Measurements from ENCODE around the gene ERMARD. TPM values are rescaled to one million over a fixed set of nuclear protein-coding genes. Genes with fewer than 3 reads are reported as not detected.

ERMARD gene
- total RNA-seq, 1 experiment from 2014 or later, result 25.3 TPM

- Histone ChIP-seq H3K9me3 (no peaks in the 10 kb centered on the region), H3K36me3 (ENCODE audit: control insufficient read depth, insufficient read depth, low read length) (no peaks in the 10 kb centered on the region), H3K4me3 (ENCODE audit: low read depth, low read length) (no peak overlapping the region), H3K4me1 (peaks cover 24% of the 10 kb centered on the region), H3K27me3 (replicated peaks; ENCODE audit: control insufficient read depth, insufficient read depth, low read length) (no peaks in the 10 kb centered on the region)
- peaks cover 18% of the 10 kb centered on the region for H3K36me3 Mint-ChIP-seq (ENCODE audit: insufficient read depth, unreplicated experiment)
- intact Hi-C loops (cut with micrococcal nuclease; ENCODE audit: unreplicated experiment), result no loop called here
- no peaks in the 10 kb centered on the region for H3K27me3 Mint-ChIP-seq (ENCODE audit: insufficient read depth, unreplicated experiment)
- ChIA-PET POLR2A (no interaction called here), CTCF (no interaction called here)
- TF ChIP-seq CTCF (IDR thresholded peaks at IDR 0.05; ENCODE audit: insufficient read depth in 1 of 2, low read depth in 1 of 2, low read length in 1 of 2, severe bottlenecking in 1 of 2, unreplicated experiment in 1 of 2), result no peak
- no TSS peak for BruUV-seq (replicated peaks)
- H3K4me1 Mint-ChIP-seq (ENCODE audit: low read depth, unreplicated experiment), result peaks cover 30% of the 10 kb centered on the region
- DNase-seq, result no peak
- H3K9me3 Mint-ChIP-seq (ENCODE audit: unreplicated experiment), result no peaks in the 10 kb centered on the region
- H3K27ac Mint-ChIP-seq (ENCODE audit: unreplicated experiment), result no peak overlapping the region
- no peak overlapping the region for H3K4me3 Mint-ChIP-seq (ENCODE audit: unreplicated experiment)
Measured at GRCh38 chr6:169787797-169788196, 36.4 kb downstream of the ERMARD start.

- POLR2A ChIA-PET, result interaction anchor here (1.1 kb wide), 1 partner anchor 21 kb away, joined by 3 read pairs; no protein-coding TSS in a partner anchor
- CTCF ChIA-PET, result interaction anchor here (0.9 to 1.7 kb wide), 2 partner anchors 49 to 477 kb away, joined by 3 to 6 read pairs; no protein-coding TSS in a partner anchor
- peaks cover 39% of the 10 kb centered on the region for H3K4me1 Mint-ChIP-seq (ENCODE audit: low read depth, unreplicated experiment)
- no peaks in the 10 kb centered on the region for H3K9me3 ChIP-seq
- no peaks in the 10 kb centered on the region for H3K27me3 Mint-ChIP-seq (ENCODE audit: insufficient read depth, unreplicated experiment)
- H3K27ac Mint-ChIP-seq (ENCODE audit: unreplicated experiment), result peak overlapping the region; percentile 82
- H3K4me3 ChIP-seq (ENCODE audit: low read depth, low read length), result no peak overlapping the region
- H3K9me3 Mint-ChIP-seq (ENCODE audit: unreplicated experiment), result no peaks in the 10 kb centered on the region
- no peak for DNase-seq
- intact Hi-C loops (cut with micrococcal nuclease; ENCODE audit: unreplicated experiment), result no loop called here
- BruUV-seq (replicated peaks), result no TSS peak
- no peaks in the 10 kb centered on the region for H3K27me3 ChIP-seq (replicated peaks; ENCODE audit: control insufficient read depth, insufficient read depth, low read length)
- peak overlapping the region; percentile 87 for H3K4me3 Mint-ChIP-seq (ENCODE audit: unreplicated experiment)
- no peak for TF ChIP-seq CTCF (IDR thresholded peaks at IDR 0.05; ENCODE audit: insufficient read depth in 1 of 2, low read depth in 1 of 2, low read length in 1 of 2, severe bottlenecking in 1 of 2, unreplicated experiment in 1 of 2)
- H3K36me3 ChIP-seq (ENCODE audit: control insufficient read depth, insufficient read depth, low read length), result no peaks in the 10 kb centered on the region
- peaks cover 24% of the 10 kb centered on the region for H3K4me1 ChIP-seq
- peaks cover 18% of the 10 kb centered on the region for H3K36me3 Mint-ChIP-seq (ENCODE audit: insufficient read depth, unreplicated experiment)
Measured at GRCh38 chr6:169788809-169789145, 37.4 kb downstream of the ERMARD start.

- no peaks in the 10 kb centered on the region for H3K27me3 Mint-ChIP-seq (ENCODE audit: insufficient read depth, unreplicated experiment)
- no peaks in the 10 kb centered on the region for H3K9me3 ChIP-seq
- H3K4me1 ChIP-seq, result peaks cover 24% of the 10 kb centered on the region
- POLR2A ChIA-PET, result interaction anchor here (1.0 to 2.5 kb wide), 5 partner anchors 11 to 37 kb away, joined by 3 to 28 read pairs (median 5); partner anchors contain the start of genes DYNLT2 and ERMARD
- no peaks in the 10 kb centered on the region for H3K9me3 Mint-ChIP-seq (ENCODE audit: unreplicated experiment)
- intact Hi-C loops (cut with micrococcal nuclease; ENCODE audit: unreplicated experiment), result no loop called here
- H3K4me1 Mint-ChIP-seq (ENCODE audit: low read depth, unreplicated experiment), result peaks cover 45% of the 10 kb centered on the region
- peak overlapping the region; percentile 82 for H3K27ac Mint-ChIP-seq (ENCODE audit: unreplicated experiment)
- H3K4me3 ChIP-seq (ENCODE audit: low read depth, low read length), result peak overlapping the region; percentile 53
- DNase-seq, result no peak
- peak overlapping the region; percentile 87 for H3K4me3 Mint-ChIP-seq (ENCODE audit: unreplicated experiment)
- H3K27me3 ChIP-seq (replicated peaks; ENCODE audit: control insufficient read depth, insufficient read depth, low read length), result no peaks in the 10 kb centered on the region
- no peak for TF ChIP-seq CTCF (IDR thresholded peaks at IDR 0.05; ENCODE audit: insufficient read depth in 1 of 2, low read depth in 1 of 2, low read length in 1 of 2, severe bottlenecking in 1 of 2, unreplicated experiment in 1 of 2)
- CTCF ChIA-PET, result interaction anchor here (0.7 to 2.5 kb wide), 11 partner anchors 10 to 739 kb away, joined by 3 to 32 read pairs (median 9); no protein-coding TSS in a partner anchor
- no peaks in the 10 kb centered on the region for H3K36me3 ChIP-seq (ENCODE audit: control insufficient read depth, insufficient read depth, low read length)
- H3K36me3 Mint-ChIP-seq (ENCODE audit: insufficient read depth, unreplicated experiment), result peaks cover 12% of the 10 kb centered on the region
- no TSS peak for BruUV-seq (replicated peaks)
Measured at GRCh38 chr6:169789146-169789943, 37.9 kb downstream of the ERMARD start.

All from Caco-2 (cell line).